ENCODE data around the gene ULK3. TPM values are rescaled to one million over a fixed set of nuclear protein-coding genes. Genes with fewer than 3 reads are reported as not detected.

Gene ULK3, protein sequence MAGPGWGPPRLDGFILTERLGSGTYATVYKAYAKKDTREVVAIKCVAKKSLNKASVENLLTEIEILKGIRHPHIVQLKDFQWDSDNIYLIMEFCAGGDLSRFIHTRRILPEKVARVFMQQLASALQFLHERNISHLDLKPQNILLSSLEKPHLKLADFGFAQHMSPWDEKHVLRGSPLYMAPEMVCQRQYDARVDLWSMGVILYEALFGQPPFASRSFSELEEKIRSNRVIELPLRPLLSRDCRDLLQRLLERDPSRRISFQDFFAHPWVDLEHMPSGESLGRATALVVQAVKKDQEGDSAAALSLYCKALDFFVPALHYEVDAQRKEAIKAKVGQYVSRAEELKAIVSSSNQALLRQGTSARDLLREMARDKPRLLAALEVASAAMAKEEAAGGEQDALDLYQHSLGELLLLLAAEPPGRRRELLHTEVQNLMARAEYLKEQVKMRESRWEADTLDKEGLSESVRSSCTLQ
- total RNA-seq, result 17.6 and 21.5 TPM in 2 replicates

DNA sequence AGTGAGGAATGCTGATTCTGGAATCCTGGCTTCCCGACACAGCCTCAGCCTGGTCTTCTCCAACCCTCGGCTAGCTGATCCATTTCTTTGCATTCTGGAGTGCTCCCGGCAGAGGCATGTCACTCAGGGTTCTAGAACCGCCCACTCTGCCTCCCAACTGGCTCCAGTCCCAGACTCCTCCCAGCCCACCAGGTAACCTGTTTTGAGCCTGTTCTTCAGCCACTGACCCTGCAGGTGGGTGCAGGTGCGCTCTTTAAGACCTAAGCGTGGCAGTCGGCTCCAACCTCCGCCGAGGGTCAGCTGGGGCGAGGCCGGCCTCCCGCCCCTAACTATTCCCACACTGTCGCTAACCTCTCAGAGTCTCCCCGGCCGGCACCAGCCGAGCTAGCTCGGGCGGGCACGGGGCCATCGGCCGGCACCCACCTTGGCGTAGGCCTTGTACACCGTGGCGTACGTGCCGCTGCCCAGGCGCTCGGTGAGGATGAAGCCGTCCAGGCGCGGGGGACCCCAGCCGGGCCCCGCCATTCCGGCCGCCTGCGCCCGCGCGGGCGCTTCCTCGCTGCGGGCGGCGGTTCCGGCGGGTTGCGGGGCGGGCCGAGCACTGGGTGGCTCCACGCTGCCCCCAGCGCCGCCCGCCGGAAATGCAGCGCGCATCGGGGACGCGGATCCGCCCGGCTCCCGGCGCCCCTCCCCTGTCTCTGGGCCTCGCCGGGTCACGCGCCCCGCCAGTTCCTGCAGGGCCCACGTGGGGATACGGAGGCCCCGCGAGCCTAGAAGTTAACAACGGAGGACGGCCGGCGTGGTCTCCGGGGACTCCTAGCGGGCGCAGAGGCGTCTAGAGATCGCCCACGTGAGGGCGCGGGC, at the start of gene ULK3:
TSS of gene ULK3 (minus strand) at position 576 of the 864 bp plus-strand sequence. CDS start at position 525, 51 bp downstream.

DNA sequence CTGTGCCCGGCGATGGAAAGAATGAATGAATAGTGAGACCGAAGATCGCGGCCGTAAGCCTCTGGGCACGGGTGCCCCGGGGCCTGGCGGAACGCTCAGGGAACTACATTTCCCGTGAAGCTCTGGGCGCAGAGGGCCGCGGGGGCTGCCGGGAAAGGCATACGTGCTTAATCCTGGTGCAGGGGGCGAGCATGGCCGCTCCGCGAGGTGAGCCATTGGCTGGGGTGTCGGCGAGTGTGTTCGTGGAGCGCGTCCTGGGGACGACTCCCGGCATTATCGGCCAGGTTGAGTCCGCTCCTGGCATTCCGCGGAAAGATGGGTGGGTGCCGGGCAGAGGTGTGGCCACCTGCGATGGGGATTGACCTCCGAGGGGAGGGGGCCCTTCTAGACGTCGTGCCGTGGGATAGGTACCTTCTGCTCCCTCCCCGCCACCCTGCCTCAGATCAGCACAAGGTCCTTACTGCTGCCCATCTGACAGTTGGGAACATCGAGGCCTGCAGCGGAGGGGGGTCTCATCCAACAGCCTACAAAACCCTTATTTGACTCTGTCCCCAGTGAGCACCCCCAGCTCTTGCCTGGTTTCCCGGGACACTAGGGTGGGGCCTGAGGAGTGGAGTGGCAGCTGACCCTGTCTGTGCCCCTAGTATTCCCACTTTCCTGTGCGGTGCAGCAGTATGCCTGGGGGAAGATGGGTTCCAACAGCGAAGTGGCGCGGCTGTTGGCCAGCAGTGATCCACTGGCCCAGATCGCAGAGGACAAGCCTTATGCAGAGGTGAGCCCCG, 47.1 kb upstream of the ULK3 start, which contains the start of gene MPI:
TSS of gene MPI (plus strand) at position 160 of the 782 bp plus-strand sequence. CDS start at position 192, 32 bp downstream.

DNA sequence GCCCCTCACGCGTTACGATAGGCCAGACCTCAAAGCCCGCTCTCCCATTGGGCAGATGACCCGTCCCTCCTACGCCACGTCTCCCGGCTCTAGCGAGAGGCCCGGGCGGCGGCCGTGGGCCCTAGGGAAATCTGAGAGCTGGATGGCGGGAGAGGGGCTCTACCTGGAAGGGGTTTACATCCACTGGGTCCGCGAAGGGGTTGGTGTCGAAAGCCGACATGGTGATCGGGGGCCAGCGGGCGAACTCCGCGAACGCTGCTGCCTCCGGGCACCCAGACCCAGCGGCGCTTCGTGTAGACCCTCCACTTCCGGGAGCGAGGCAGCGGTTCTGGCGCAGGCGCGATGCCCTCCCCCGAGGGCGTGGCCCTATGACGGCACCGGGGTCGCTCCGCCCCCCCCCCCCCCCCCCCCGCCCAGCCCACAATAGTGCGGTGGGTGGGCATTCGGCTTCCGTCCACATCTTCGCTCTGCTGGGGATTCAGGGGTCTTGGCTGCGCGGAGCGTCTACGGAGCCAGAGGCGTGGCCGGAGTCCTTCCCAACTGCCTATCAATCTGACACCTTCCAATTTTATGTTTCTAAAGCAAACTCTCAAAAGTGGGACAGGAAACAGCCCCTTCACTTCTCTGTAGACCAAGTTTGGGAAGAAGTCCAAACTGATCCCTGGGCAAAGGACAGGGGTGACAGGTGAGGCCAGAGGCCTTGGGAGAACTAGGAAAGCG, 30.2 kb upstream of the ULK3 start, which contains the start of gene SCAMP2:
TSS of gene SCAMP2 (minus strand) at position 330 of the 720 bp plus-strand sequence. CDS start at position 220, 110 bp downstream.

DNA sequence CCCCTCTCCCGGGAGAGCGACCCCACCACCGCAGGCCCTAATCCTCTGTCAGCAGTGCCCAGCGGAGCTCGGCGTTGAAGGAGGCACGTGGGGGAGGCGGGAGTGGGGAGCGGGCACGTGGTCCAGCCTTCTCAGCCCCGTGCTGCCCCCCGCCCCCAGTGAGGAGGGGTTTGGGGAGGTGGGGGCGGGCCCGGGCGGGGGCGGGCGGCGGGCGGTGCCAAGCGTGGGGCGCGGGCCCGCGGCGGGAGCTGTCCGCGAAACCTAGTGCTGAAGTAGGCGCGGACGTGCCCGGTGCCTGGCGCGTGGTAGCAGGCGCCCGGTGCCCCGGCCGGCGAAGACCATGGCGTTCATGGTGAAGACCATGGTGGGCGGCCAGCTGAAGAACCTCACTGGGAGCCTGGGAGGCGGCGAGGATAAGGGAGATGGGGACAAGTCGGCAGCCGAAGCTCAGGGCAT, 16.6 kb downstream of the ULK3 start, which contains the start of gene CPLX3:
TSS of gene CPLX3 (plus strand) at position 264 of the 456 bp plus-strand sequence. CDS start at position 341, 77 bp downstream.

DNA sequence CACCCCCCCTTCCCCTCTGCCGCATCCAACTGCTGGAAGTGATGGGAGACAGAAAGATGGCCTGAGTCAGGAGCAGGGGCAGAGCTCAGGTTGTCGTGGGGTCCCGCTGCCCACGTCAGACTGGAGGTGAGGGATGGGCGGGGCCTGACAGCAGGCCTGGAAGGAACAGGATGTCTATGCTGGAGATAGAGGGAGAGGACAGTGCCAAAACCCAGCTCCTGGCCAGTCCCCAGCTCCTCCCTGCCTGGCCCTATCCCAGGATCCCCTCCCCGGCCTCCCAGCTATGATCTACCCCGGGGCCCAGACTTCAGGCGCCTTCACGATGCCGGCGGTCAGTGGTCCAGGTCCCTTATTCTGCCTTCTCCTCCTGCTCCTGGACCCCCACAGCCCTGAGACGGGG, 30.4 kb downstream of the ULK3 start, which contains the start of gene LMAN1L:
TSS of gene LMAN1L (plus strand) at position 303 of the 400 bp plus-strand sequence. CDS start at position 323, 20 bp downstream.

Other genes with a start within 250 kb of the ULK3 start
- 51.1 and 110 TPM in 2 replicates for gene CLK3, start 227.3 kb downstream of the ULK3 start, total RNA-seq
- 10.7 and 16.3 TPM in 2 replicates for gene EDC3, start 147.1 kb downstream of the ULK3 start, total RNA-seq
- 0.13 and 0.48 TPM in 2 replicates for gene CYP1A1, start 117.6 kb downstream of the ULK3 start, total RNA-seq
- not detected in 2 replicates for gene CYP1A2, start 94.3 kb downstream of the ULK3 start, total RNA-seq
- 25.9 and 28.7 TPM in 2 replicates for gene CSK, start 61.1 kb downstream of the ULK3 start, total RNA-seq
- not detected in 2 replicates for gene LMAN1L, start 30.3 kb downstream of the ULK3 start, total RNA-seq
- 0.48 TPM in 1 of 2 replicates, not detected in the other for gene CPLX3, start 16.5 kb downstream of the ULK3 start, total RNA-seq
- 61.6 and 63.5 TPM in 2 replicates for gene SCAMP2, start 30.2 kb upstream of the ULK3 start, total RNA-seq
- 101 and 121 TPM in 2 replicates for gene MPI, start 46.9 kb upstream of the ULK3 start, total RNA-seq
- 23.4 and 45.2 TPM in 2 replicates for gene FAM219B, start 63.7 kb upstream of the ULK3 start, total RNA-seq
- 135 and 146 TPM in 2 replicates for gene COX5A, start 94.9 kb upstream of the ULK3 start, total RNA-seq
- gene RPP25, start 113.6 kb upstream of the ULK3 start, total RNA-seq, result 18.0 and 18.5 TPM in 2 replicates
- 1.4 and 5.0 TPM in 2 replicates for gene SCAMP5, start 152.4 kb upstream of the ULK3 start, total RNA-seq
- gene PPCDC, start 180.4 kb upstream of the ULK3 start, total RNA-seq, result 10.1 and 16.8 TPM in 2 replicates